SJSA1 (cell line): ENCODE data around the gene EXOC3L2. TPM values are rescaled to one million over a fixed set of nuclear protein-coding genes. Genes with fewer than 3 reads are reported as not detected.

Source experiments
- DNase-seq, 2 experiments: peaks; one replicate each; pipeline ENCODE4 v3.0.0-alpha.2; 2015 to 2020; ENCODE audit warnings: low spot score in 2 of 2, low read depth in 1 of 2
- H3K27ac ChIP-seq: fragments of 250-450 bp; sonication (Bioruptor Pico); 2 replicates; pipeline ENCODE4 v1.5.1; 2020; ENCODE audit warnings: mild to moderate bottlenecking, moderate library complexity
- H3K27me3 ChIP-seq: fragments of 250-450 bp; sonication (Bioruptor Pico); replicated peaks from 2 replicates; pipeline ENCODE4 v1.5.1; 2020; ENCODE audit warnings: mild to moderate bottlenecking, moderate library complexity
- H3K36me3 ChIP-seq: fragments of 250-450 bp; sonication (Bioruptor Pico); 2 replicates; pipeline ENCODE4 v1.5.1; 2020; ENCODE audit warnings: mild to moderate bottlenecking
- H3K4me1 ChIP-seq: fragments of 250-450 bp; sonication (Bioruptor Pico); replicated peaks from 2 replicates; pipeline ENCODE4 v1.6.1; 2021; ENCODE audit warnings: mild to moderate bottlenecking
- H3K4me3 ChIP-seq: fragments of 250-450 bp; sonication (Bioruptor Pico); 2 replicates; pipeline ENCODE4 v1.5.1; 2020; ENCODE audit warnings: mild to moderate bottlenecking
- H3K9me3 ChIP-seq: fragments of 250-450 bp; sonication (Bioruptor Pico); replicated peaks from 2 replicates; pipeline ENCODE4 v1.5.1; 2020; ENCODE audit warnings: mild to moderate bottlenecking
- total RNA-seq: library from RNA; depleted of rRNA; stranded (reverse); fragments of >200 nt; shearing (Covaris generic); gene quantifications from 2 replicates; pipeline ENCODE4 v1.2.3, GENCODE V29; 2014; rRNA removed

Gene EXOC3L2
- total RNA-seq, 1 experiment from 2014 or later = 0.05 TPM

GRCh38 chr19:45163156-45163555 lies 82.1 kb downstream of the EXOC3L2 start:
- H3K27me3 ChIP-seq = peaks cover 6% of the 10 kb centered on the region; the same call in 1 of the 2 replicates
- H3K9me3 ChIP-seq = no peaks in the 10 kb centered on the region
- no peak overlapping the region for H3K27ac ChIP-seq
- H3K4me3 ChIP-seq = no peak overlapping the region
- H3K4me1 ChIP-seq = peaks cover 9% of the 10 kb centered on the region
- no peaks in the 10 kb centered on the region for H3K36me3 ChIP-seq
- no peak for DNase-seq

- Histone ChIP-seq H3K4me3 (no peak overlapping the region), H3K4me1 (peaks cover 9% of the 10 kb centered on the region), H3K9me3 (no peaks in the 10 kb centered on the region), H3K27ac (no peak overlapping the region), H3K27me3 (peaks cover 6% of the 10 kb centered on the region; the same call in 1 of the 2 replicates), H3K36me3 (no peaks in the 10 kb centered on the region)
- DNase-seq = no peak
These were observed 82.5 kb downstream of the EXOC3L2 start for GRCh38 chr19:45162608-45163143.

Other genes starting within 250 kb of the EXOC3L2 start
- 5.8 and 12.6 TPM in 2 replicates for gene RELB, start 243.9 kb downstream of the EXOC3L2 start, total RNA-seq
- gene CLASRP, start 206.4 kb downstream of the EXOC3L2 start, total RNA-seq = 14.4 and 51.8 TPM in 2 replicates
- gene ZNF296, start 168.9 kb downstream of the EXOC3L2 start, total RNA-seq = not detected in 2 replicates
- 42.0 and 46.9 TPM in 2 replicates for gene GEMIN7, start 166.1 kb downstream of the EXOC3L2 start, total RNA-seq
- gene PPP1R37, start 152.2 kb downstream of the EXOC3L2 start, total RNA-seq = 34.6 and 38.4 TPM in 2 replicates
- gene NKPD1, start 84.4 kb downstream of the EXOC3L2 start, total RNA-seq = not detected in 2 replicates
- 13.3 and 19.9 TPM in 2 replicates for gene TRAPPC6A, start 67.2 kb downstream of the EXOC3L2 start, total RNA-seq
- gene BLOC1S3, start 66.6 kb downstream of the EXOC3L2 start, total RNA-seq = 2.9 and 10.6 TPM in 2 replicates
- 11.3 and 15.6 TPM in 2 replicates for gene MARK4, start 5.9 kb upstream of the EXOC3L2 start, total RNA-seq
- gene CKM, start 77.5 kb upstream of the EXOC3L2 start, total RNA-seq = not detected in 2 replicates
- 0.37 TPM in 1 of 2 replicates, not detected in the other for gene KLC3, start 95.3 kb upstream of the EXOC3L2 start, total RNA-seq
- gene ERCC2, start 125.2 kb upstream of the EXOC3L2 start, total RNA-seq = 45.8 and 63.4 TPM in 2 replicates
- 5.1 and 5.6 TPM in 2 replicates for gene PPP1R13L, start 159.7 kb upstream of the EXOC3L2 start, total RNA-seq
- gene POLR1G, start 161.2 kb upstream of the EXOC3L2 start, total RNA-seq = 10.5 and 25.5 TPM in 2 replicates
- gene ERCC1, start 178.5 kb upstream of the EXOC3L2 start, total RNA-seq = 102 and 247 TPM in 2 replicates
- gene FOSB, start 222.6 kb upstream of the EXOC3L2 start, total RNA-seq = 1.1 TPM in 1 of 2 replicates, not detected in the other